ENCODE data around the gene PELI2.

- TF ChIP-seq POLR2AphosphoS5 (IDR thresholded peaks at IDR 0.05) (no peak), CTCF (IDR thresholded peaks at IDR 0.05) (no peak), POLR2A (IDR thresholded peaks at IDR 0.05) (no peak)
Measured at GRCh38 chr14:56138928-56139327, 20.7 kb downstream of the PELI2 start.

Measured in prostate gland (tissue), 2 donors.